NCI-H187 (cell line): ENCODE results near the gene OTOF.

Experiments
- DNase-seq, 2 experiments: peaks; one replicate each; lab custom pipeline; 2025; lab: John Stamatoyannopoulos, UW

OTOF gene

DNA sequence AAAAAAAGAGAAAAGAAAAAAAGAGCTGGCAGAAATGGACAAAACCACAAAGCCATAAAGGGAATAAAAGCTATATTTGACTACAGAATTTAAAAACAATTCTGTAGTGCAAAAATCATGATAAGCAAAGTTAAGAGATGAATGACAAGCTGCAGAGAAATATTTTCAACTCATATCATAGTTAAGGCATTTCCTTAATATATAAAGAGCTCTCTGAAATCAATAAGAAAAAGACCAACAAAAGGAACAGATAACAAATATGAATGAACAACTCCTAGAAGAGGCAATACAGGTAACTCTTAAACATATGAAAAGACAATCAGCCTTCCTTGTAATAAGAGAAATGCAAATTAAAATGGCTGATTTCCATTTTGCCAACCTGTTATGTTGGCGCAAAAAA lies 26.2 kb downstream of the OTOF start:
- no peak for DNase-seq

DNA sequence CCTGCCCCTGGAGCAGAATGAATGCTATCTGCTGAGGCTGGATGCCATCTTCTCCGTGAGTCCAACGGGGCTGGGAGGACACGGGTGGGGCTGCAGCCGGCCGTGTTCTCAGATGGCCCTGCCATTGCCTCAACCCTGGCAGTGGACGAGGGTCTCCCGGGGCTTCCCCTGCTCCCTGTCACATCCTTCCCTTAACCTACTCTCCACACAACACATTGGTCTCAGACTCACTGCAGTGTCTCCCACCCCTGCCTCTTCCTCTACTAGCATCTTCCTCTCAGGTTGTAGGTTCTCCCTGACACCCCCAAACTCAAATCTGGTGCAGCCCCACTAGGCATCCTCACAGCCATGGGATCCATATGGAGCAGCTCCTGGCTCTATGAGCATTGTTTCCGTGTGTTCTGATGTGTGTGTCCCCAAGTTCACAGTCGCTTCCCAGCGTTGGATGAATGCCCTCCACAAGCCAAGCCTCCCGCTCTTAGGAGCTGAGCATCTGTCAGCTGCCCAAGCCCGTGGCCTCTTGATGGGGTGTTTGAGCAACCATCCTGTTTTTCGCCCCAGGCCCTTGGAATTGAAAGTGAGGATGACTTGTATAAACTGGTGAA lies 27.8 kb downstream of the OTOF start:
- DNase-seq: no peak

DNA sequence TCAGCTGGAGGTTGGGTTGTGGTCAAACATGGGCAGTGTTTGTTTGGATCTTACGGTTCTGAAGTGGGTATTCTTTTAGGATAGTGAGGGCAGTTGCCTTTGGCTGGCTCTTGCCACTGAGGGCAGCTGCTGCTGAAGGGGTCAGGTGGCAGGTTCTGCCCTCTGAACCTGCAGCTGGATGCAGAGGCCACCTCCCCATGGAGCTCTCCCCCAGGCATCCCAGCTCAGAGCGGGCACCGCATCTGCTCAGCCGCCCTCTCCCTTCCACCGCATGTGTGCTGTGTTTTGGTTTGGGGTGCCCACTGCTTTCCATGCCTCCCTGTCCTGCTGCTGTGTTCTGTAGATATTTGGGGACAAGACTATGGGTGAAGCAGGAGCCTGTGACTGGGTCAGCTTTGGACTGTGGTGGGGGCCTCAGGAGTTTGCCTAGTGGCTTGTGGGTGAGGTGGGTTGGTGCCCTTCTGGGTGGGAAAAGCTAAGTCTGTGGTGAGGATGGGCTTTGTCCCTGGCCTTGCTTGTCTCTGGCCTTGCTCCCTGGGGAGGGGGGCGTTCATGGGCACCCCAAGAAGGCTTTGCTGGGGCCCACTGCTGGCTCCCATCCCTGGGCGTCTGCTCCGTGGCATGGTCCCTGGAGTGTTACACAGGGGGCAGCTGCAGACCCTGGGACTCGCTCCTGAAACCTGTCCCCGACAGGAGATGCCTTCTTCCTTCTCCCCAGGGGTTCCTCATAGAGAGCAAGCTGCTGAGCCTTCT lies 28.5 kb downstream of the OTOF start:
- DNase-seq: no peak

DNA sequence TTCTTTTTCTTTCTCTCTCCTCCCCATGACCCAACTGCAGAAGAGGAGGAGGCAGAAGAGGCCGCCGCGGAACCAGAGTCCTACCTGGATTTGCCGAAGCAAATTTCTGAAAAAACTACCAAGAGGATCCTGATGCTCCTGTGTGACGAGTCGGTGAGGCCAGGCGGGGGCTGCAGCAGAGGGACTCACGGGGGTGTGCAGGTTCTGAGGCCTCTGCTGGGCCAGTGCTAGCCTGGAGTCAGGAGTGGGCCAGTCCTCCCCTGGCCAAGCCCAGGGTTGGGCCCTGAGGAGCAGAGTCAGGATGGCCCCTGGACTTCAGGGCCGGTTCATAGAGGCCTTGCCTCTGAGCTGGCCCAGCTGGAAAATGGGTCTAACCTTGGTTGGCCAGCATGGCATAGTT lies 29.3 kb downstream of the OTOF start:
- no peak for DNase-seq

DNA sequence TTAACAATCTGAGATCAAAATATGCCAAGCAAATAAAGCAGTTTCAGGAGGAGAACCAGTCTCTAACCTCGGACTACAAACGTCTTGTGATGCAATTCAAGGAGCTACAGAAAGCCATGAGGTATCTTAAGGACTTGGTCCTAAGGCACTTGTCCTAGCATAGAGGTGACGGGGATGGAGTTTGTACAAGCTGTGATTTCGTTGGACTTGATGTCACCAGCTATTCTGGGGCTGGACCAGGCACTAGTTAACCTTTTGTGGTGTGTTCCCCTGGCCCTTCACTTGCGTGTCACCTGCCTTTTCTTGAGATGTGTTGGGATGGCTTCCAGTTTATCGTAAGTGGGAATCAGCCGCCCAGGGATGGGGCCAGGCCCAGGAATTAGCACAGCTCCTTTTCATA lies 33.7 kb downstream of the OTOF start:
- DNase-seq: no peak

DNA sequence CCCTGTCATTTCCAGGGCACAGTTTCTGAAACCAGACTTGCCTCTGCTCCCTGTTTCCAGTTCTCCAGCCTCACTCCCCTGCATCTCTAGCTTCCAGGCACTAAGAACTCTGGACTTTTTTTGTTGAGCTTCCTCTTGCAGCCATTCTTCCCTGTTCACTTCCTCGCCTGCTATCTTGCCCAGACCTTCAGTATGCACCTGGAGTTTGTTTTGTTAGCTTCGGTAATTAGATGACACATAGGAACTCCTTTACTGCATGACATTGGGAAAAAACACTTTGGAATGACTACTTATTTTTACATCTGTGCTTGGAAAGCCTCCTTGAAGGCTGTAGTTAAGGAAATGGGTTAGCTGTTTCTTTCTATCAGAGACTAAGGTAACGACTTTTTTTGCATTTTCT lies 35.2 kb downstream of the OTOF start:
- no peak for DNase-seq

DNA sequence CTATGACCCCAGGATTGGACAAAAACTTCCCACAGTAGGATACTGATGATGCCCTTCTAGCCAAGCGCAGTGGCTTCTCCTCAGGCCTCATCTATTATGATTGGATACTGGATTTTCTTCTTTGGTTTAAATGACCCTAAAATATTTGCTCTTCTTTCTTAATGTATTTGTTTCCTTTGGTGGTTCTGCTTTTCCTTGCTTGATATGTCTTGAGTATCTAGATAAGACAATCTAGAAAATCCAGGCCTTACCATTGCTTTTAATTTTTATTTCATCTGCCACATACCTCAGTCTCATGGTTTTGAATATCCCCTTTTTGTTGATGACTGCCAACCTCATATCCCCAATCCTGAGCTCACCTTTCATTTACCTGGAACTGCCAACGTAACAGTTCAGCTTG lies 35.6 kb downstream of the OTOF start:
- DNase-seq: no peak

DNA sequence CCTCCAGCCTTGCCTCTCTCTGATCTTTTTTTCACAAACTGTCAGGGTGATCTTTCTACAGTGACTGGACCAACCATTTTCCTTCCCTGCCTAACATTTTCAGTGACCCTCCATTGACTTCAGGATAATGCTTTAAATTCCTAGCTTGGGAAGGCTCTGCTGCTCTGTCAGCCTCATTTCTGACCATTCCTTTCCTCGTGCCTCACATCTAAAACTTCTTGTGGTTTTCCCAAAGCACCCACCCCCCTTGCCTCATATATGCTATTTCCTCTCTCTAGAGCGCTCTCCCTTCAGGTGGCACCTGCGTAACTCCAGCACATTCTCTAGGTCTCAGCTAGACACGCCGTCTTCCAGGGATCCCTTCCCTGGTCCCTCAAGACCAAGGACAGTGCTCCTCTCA lies 39.0 kb downstream of the OTOF start:
- no peak for DNase-seq

DNA sequence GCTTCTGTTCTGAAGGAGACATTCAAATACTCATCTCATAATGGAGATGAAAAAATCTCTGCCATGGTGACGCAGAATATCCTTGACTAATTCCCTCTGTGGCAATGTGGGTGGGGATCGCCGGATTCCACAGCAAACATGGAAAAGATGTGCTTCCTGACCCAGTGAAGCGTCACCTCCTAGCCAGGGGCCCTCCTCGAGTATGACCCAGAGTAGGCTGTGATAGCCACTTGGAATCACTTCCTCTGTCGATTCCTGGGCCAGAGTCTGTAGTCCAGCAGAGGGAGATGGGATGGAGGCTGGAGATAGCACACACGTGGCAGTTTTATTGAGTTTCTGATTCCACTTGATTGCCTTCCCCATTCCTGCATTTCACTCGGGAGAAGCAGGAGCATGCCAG lies 39.4 kb downstream of the OTOF start:
- no peak for DNase-seq

DNA sequence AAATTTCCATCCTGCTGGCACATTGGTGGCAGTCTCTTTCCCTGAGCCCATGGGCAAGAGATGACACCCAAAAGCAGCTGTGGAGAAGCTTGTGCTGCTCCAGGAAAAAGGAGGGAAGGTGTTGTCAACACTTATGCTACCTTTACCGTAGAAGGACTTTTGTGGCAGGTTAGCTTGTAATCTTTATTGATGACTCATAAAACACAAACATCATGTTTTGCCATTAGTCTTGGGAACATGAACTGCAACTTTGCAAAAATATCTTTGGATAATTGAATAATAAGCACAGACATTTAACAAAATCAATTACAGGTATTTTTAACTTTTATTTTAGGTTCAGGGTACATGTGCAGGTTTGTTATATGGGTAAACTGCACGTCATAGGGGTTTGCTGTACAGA lies 42.8 kb downstream of the OTOF start:
- no peak for DNase-seq

DNA sequence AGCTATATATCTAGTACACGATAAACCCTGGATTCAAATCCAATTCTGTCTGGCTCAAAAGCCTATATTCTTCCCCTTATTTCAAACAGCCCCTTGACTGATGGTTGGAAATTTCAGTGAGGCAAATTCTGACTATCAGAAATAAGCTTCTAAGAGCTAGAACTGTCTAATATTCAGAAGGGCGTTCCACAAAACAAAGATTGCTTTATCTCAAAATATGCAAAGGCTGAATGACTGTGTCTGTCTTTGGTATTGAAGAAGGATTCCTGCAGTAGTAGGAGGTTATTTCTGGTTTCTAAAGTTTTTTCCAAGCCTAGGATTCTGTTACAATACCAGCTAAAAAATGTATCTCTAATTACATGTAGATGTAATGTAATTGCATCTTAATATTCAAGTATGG lies 45.1 kb downstream of the OTOF start:
- DNase-seq: no peak

DNA sequence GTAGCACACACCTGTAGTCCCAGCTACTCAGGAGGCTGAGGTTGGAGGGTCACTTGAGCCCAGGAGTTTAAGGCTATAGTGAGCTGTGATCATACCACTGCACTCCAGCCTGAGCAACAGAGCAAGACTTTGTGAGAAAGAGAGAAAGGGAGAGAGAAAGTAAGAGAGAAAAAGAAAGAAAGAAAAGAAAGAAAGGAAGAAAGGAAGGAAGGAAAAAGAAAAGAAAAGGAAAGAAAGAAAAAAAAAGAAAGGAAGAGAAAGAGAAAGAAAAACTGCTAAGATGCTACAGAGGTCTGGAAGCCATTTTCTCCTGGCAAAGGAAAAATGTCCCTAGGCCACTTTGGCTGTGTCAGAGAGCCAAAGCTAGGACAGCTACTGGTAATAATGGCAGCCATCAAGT lies 45.6 kb downstream of the OTOF start:
- DNase-seq: no peak

DNA sequence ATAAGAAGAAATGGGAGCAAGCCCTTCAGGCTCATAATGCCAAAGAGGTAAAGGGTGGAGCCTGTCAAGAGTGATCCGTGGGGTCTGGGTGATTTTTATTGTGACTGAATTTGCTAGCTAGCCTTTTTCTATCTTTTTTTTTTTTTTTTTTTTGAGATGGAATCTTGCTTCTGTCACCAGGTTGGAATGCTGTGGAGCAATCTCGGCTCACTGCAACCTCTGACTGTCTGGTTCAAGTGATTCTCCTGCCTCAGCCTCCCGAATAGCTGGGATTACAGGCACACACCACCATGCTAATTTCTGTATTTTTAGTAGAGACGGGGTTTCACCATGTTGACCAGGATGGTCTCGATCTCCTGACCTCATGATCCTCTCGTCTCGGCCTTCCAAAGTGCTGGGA lies 47.1 kb downstream of the OTOF start:
- DNase-seq: no peak

DNA sequence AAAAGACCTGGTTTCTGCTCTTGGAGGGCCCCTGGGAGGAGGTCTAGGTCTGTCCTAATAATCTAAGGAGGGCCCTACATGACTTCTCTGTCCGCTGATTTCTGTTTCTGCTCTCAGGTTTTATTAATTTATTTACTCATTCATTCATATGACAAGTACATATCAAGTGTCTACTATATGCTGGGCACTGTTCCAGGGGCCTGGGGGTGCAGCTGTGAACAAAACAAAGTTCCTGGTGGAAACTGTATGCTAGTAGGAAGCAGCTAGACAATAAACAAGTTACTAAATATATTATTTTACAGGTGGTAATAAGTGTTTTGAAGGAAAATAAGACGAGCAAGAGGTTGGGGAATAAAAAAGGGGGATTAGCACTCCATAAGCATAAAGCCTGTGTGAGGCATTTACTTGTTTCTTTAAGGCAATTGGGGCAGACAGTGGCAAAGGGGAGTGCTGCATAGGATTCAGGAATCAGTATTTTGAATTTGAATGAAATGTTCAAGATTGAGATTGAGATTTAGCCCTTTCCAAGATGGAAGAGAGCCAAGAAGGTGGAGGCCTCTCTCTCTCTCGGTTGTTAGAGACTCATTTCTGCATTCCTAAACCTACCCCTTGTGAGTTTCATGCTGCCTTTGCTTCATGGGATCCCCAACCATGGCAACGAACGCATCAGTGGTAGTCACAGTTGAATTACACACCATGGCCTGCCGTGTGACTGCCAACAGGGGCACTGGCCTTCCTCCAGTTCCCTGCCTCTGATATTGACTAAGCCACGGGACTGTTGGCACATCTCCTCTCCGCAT lies 47.9 kb downstream of the OTOF start:
- no peak for DNase-seq

DNA sequence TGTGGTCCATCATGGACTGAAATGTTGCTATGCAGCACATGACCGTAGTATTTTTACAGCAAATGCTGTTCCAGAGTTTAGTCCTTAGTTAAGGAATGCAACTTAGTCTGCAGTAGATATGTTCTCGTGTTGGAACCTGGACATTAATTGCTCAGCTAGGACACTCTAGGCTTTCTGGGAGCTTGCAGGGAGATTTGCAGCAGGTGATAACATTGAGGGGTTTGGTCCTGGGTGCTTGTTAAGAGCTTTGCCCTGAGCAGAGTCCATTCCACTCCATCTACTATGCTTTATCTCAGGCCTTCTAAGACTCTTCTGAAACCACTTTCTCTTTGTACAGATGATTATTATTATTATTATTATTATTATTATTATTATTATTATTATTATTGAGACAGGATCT lies 49.1 kb downstream of the OTOF start:
- no peak for DNase-seq

DNA sequence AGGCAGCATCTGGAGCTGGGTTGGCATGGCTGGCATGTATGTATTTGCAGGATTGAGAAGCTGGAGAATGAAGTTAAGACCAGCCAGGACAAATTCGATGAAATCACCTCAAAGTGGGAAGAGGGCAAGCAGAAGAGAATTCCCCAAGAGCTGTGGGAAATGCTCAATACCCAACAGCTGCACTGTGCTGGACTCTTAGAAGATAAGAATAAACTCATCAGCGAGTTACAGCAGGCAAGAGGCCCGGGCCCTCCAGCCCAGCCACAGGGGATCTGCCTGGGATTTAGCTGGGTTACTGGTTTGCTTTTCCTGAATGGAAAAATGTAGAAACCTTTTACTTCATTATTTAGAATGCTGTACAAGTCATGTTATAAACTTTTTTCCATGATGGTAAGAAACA lies 53.7 kb downstream of the OTOF start:
- DNase-seq: no peak

DNA sequence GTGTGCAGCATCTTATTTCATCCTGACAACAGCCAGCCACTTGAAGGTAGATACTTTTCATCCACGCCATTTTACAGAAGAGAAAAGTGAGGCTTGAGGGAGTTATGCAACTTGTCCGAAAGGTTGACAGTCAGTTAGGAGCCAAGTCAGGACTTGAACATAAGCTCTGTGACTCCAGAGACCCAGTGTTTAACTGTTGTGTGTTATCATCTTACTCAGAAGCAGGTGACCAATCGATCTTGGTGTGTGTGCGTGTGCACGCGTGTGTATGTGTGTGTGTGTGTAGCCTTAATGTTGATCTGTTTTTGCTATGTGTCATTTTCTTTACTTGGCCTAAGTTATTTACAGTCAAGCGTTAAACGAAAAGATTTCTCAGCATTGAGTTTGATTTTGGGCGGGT lies 54.2 kb downstream of the OTOF start:
- DNase-seq: no peak

DNA sequence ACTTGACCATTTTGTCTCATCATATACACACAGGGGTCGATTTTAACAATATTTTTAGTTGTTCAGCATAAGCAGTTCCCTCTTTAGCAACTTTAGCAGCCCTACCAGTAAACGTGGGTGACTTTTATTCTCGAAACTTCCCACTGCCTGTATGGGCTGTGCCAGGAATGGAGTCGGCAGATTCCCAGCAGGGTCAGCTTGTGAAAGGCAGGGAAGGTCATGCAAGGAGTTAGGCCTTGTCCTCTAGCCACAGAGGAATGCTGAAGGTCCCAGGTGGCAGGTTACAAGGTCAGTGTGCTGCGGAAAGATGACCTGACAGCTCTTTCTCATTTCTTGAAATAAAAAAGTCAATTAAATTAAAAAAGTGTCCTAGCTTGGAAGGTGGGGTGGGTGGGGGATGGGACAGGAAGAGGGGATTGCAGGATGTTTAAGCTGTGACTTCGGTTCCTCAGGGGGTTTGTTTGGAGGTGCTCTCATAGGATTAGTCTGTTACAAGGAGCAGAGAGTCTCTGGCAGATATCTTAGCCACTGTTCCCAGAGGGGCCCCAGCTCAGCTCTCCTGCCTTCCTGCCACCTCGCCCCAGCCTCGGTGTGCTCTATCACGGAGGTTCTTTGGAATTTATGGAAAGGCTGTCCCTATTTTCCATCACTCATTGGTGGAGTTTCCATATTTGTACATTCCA lies 54.8 kb downstream of the OTOF start:
- no peak for DNase-seq

DNA sequence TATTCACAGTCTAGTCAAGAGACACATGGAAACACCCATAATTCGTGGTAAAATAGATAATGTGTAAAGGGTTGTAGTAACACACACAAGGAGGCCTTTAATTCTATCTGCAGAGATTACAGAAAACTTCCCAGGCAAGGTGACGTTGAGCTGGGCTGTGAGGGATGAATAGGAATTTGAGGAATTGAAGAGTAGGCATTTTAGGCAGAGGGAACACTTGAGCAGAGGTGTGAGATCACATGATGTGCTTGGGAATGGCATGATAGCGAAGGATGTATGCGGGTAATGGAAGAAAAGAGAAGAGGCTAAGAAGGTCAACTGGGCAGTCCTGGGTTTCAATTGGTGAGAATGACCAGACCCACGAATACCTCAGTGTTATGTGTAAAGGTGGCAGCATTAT lies 56.0 kb downstream of the OTOF start:
- no peak for DNase-seq

DNA sequence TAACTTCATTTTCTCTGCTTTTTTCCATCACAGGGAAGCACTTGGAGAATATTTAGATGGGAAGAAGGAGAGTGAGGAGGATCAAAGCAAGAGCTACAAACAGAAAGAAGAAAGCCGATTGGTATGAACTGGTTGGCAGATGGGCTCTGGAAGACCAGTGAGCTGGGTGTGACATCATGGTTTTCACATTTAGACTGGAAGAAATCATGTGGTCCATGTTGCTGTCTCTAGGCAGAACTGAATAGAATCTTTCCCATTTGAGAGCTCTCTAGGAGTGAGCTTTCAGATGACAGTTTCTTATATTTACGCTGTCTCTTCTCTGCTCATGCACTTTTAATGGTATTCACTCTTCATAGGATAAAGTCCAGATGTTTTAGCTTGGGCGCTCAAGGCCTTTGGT lies 63.6 kb downstream of the OTOF start:
- no peak for DNase-seq

DNA sequence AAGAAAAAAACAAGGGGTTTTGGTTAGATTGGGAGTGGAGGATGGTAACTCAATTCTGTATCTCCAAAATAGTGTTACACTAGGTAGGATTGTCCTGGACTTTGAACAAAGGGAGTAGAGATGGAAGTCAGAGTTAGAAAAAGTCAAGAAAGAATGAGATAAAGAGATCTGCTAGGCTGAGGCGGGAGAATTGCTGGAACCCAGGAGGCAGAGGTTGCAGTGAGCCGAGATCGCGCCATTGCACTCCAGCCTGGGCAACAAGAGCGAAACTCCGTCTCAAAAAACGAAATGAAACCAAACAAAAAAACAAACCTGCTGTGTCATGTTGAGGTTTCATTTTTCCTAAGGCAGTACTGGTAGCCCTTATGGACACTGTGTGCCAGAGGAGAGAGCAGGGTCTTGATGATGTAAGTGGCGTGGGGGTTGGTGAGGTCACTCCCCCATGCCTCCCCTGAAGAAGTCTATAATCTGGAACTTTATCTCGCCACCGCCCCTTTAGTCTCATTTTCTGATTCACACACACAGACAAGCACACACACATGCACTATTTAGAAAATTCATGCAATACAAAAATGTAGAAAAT lies 65.7 kb downstream of the OTOF start:
- no peak for DNase-seq

DNA sequence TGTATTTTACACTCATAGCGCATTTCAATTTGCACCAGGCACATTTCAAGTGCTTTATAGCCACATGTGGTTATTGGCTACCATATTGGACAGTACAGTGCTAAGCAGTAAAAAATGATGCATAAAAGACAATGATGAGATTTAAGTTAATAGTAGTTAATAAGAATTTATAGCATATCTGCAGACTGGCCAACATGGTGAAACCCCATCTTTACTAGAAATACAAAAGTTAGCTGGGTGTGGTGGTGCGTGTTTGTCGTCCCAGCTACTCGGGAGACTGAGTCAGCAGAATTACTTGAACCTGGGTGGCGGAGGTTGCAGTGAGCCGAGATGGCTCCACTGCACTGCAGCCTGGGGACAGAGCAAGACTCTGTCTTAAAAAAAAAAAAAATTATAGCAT lies 66.5 kb downstream of the OTOF start:
- no peak for DNase-seq
